Measurements from ENCODE around the gene PPM1F. TPM values are rescaled to one million over a fixed set of nuclear protein-coding genes. Genes with fewer than 3 reads are reported as not detected.

Gene PPM1F
- 35.6 TPM for total RNA-seq

- Histone ChIP-seq H3K9me3 (no peaks in the 10 kb centered on the region), H3K36me3 (no peaks in the 10 kb centered on the region), H3K27me3 (no peaks in the 10 kb centered on the region), H3K4me1 (peaks cover 42% of the 10 kb centered on the region), H3K27ac (peak within 1 kb of the TSS; percentile 74), H3K4me3 (peak within 1 kb of the TSS; percentile 66 to 85)
- TF ChIP-seq POLR2AphosphoS5 (IDR thresholded peaks at IDR 0.05; ENCODE audit: insufficient read depth in 1 of 2, low read depth in 1 of 2), result peak in 1 of 2 donors; percentile 28
- TF ChIP-seq CTCF (IDR thresholded peaks at IDR 0.05), result peak; percentile 83 to 97 (median 96)
- TF ChIP-seq POLR2A (IDR thresholded peaks at IDR 0.05), result no peak
- intact Hi-C loops (cut with DNase I), result loop anchor here (2.0 kb wide), 1 partner anchor 14 kb away; no protein-coding TSS in a partner anchor
- DNase-seq (ENCODE audit: extremely low spot score in 2 of 2), result no peak
Measured at GRCh38 chr22:21952586-21953571, at the start of gene PPM1F. PPM1F (minus strand) TSS chr22:21952848; CDS start chr22:21946048, 6,800 bp downstream.

GRCh38 chr22:22001664-22002525 is 49.2 kb upstream of the PPM1F start:
- H3K4me1 ChIP-seq, result no peaks in the 10 kb centered on the region
- no peaks in the 10 kb centered on the region for H3K36me3 ChIP-seq
- H3K27ac ChIP-seq, result no peak overlapping the region
- intact Hi-C loops (cut with DNase I), result no loop called here
- H3K4me3 ChIP-seq, result no peak overlapping the region
- no peak for DNase-seq (ENCODE audit: extremely low spot score in 2 of 2)
- no peaks in the 10 kb centered on the region for H3K9me3 ChIP-seq
- no peaks in the 10 kb centered on the region for H3K27me3 ChIP-seq
- TF ChIP-seq POLR2A (IDR thresholded peaks at IDR 0.05) (no peak), CTCF (IDR thresholded peaks at IDR 0.05) (no peak), POLR2AphosphoS5 (IDR thresholded peaks at IDR 0.05; ENCODE audit: insufficient read depth in 1 of 2, low read depth in 1 of 2) (no peak)

GRCh38 chr22:21998595-21999247 is 46.1 kb upstream of the PPM1F start:
- Histone ChIP-seq H3K36me3 (no peaks in the 10 kb centered on the region), H3K27ac (no peak overlapping the region), H3K27me3 (no peaks in the 10 kb centered on the region), H3K4me3 (no peak overlapping the region), H3K4me1 (no peaks in the 10 kb centered on the region), H3K9me3 (no peaks in the 10 kb centered on the region)
- TF ChIP-seq CTCF (IDR thresholded peaks at IDR 0.05), result no peak
- no peak for TF ChIP-seq POLR2AphosphoS5 (IDR thresholded peaks at IDR 0.05; ENCODE audit: insufficient read depth in 1 of 2, low read depth in 1 of 2)
- no peak for TF ChIP-seq POLR2A (IDR thresholded peaks at IDR 0.05)
- intact Hi-C loops (cut with DNase I), result no loop called here
- no peak for DNase-seq (ENCODE audit: extremely low spot score in 2 of 2)

- no peak for DNase-seq (ENCODE audit: extremely low spot score in 2 of 2)
- H3K27ac ChIP-seq, result no peak overlapping the region
- H3K9me3 ChIP-seq, result no peaks in the 10 kb centered on the region
- no peaks in the 10 kb centered on the region for H3K27me3 ChIP-seq
- no peaks in the 10 kb centered on the region for H3K36me3 ChIP-seq
- intact Hi-C loops (cut with DNase I), result no loop called here
- no peaks in the 10 kb centered on the region for H3K4me1 ChIP-seq
- no peak overlapping the region for H3K4me3 ChIP-seq
- TF ChIP-seq POLR2AphosphoS5 (IDR thresholded peaks at IDR 0.05; ENCODE audit: insufficient read depth in 1 of 2, low read depth in 1 of 2), result no peak
- TF ChIP-seq CTCF (IDR thresholded peaks at IDR 0.05), result no peak
- no peak for TF ChIP-seq POLR2A (IDR thresholded peaks at IDR 0.05)
Measured at GRCh38 chr22:21996175-21996720, 43.6 kb upstream of the PPM1F start.
